ENCODE results near the gene NPC1L1.
"Not testable (repeated sequence)": the region's sequence is repeated elsewhere in the genome, so short reads cannot be mapped to it uniquely, and the experiment has no call there.

NPC1L1 gene

GRCh38 chr7:44511236-44511635 lies 29.9 kb downstream of the NPC1L1 start:
- no peak for TF ChIP-seq EZH2 (IDR thresholded peaks at IDR 0.05)
- TF ChIP-seq POLR2AphosphoS5 (IDR thresholded peaks at IDR 0.05; ENCODE audit: borderline replicate concordance, low read depth, low read length), result no peak
- TF ChIP-seq FOXP2 (optimal IDR thresholded peaks at IDR 0.05; ENCODE audit: control extremely low read depth, extremely low read length, insufficient read depth), result no peak
- no peak overlapping the region for H3K27ac ChIP-seq
- no peak for DNase-seq (ENCODE audit: low read depth, low spot score)
- H3K4me3 ChIP-seq, result no peak overlapping the region
- H3K9me3 ChIP-seq (ENCODE audit: low read depth, low read length), result no peaks in the 10 kb centered on the region
- H3K36me3 ChIP-seq (ENCODE audit: insufficient read depth, low read length), result no peaks in the 10 kb centered on the region
- H3K9ac ChIP-seq (ENCODE audit: insufficient read length), result no peak overlapping the region

DNA sequence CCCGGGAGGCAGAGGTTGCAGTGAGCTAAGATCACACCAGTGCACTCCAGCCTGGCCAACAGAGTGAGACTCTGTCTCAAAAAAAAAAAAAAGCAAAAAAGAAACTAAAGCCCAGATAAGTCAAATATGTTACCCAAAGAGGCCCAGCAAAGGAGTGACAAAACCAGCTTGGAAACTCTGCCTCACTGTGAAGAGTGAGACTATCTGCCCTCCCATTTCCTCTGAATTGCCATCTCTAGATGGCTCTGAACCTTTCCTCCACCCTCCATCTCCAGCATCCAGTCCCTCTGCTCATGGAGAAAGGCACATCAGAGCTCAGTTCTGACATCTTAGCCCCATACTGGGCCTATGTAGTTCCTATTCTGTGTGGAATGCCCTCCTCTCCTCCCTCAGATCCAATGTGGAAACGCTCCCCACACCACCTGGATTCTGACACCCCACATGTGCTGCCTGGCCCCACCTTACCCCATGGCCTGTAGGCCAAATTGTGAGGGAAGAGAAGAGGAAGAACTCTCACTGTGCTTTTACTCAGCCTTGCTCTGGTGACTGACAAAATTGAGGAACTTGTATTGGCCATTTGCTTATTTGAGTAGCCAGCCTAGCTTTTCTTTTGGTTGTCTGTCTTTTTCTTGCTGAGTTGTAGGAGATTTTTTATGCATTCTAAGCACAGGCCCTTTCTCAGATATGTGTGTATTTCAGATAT lies 32.7 kb downstream of the NPC1L1 start:
- no peak overlapping the region for H3K9ac ChIP-seq (ENCODE audit: insufficient read length)
- no peaks in the 10 kb centered on the region for H3K36me3 ChIP-seq (ENCODE audit: insufficient read depth, low read length)
- DNase-seq (ENCODE audit: low read depth, low spot score), result no peak
- no peaks in the 10 kb centered on the region for H3K9me3 ChIP-seq (ENCODE audit: low read depth, low read length)
- no peak overlapping the region for H3K4me3 ChIP-seq
- no peak for TF ChIP-seq POLR2AphosphoS5 (IDR thresholded peaks at IDR 0.05; ENCODE audit: borderline replicate concordance, low read depth, low read length)
- no peak overlapping the region for H3K27ac ChIP-seq

- not testable (repeated sequence) for DNase-seq (ENCODE audit: low read depth, low spot score); H3K9me3 ChIP-seq (ENCODE audit: low read depth, low read length); H3K36me3 ChIP-seq (ENCODE audit: insufficient read depth, low read length); H3K9ac ChIP-seq (ENCODE audit: insufficient read length); H3K27ac ChIP-seq; H3K4me3 ChIP-seq
Measured at GRCh38 chr7:44506592-44507288, 34.4 kb downstream of the NPC1L1 start.

GRCh38 chr7:44505595-44505994 lies 35.5 kb downstream of the NPC1L1 start:
- TF ChIP-seq FOXP2 (optimal IDR thresholded peaks at IDR 0.05; ENCODE audit: control extremely low read depth, extremely low read length, insufficient read depth), result no peak
- TF ChIP-seq EZH2 (IDR thresholded peaks at IDR 0.05), result no peak
- TF ChIP-seq POLR2AphosphoS5 (IDR thresholded peaks at IDR 0.05; ENCODE audit: borderline replicate concordance, low read depth, low read length), result no peak
- DNase-seq (ENCODE audit: low read depth, low spot score), result no peak

DNA sequence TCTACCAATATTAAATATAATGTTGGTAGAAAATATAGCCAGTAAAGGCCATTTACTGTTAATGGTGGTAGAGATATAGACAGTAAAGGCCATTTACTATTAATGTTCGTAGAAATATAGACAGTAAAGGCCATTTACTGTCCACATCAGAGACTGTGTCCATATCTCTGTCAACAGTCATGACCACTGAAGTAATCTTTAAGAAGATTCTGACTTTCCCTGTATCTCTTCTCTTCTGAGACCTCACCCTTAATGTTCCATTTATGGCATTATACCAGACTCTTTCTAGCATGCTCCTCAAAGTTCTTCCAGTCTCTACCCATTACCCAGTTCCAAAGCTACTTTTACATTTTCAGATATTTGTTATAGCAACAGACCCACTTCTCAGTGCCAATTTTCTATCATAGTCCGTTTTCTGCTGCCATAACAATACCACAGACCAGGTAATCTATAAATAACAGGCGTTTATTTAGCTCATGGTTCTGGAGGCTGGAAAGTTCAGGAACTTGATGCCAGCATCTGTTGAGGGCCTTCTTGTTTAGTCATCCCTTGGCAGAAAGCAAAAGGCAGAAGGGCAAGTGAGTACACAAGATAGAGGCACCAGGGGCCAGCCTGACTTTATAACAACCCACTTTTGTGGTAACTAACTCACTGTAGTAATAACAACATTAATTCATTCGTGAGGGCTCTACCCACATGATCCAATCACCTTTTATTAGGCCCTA lies 42.7 kb downstream of the NPC1L1 start:
- no peak overlapping the region for H3K27ac ChIP-seq
- H3K9me3 ChIP-seq (ENCODE audit: low read depth, low read length), result no peaks in the 10 kb centered on the region
- no peak for DNase-seq (ENCODE audit: low read depth, low spot score)
- no peaks in the 10 kb centered on the region for H3K36me3 ChIP-seq (ENCODE audit: insufficient read depth, low read length)
- TF ChIP-seq FOXP2 (optimal IDR thresholded peaks at IDR 0.05; ENCODE audit: control extremely low read depth, extremely low read length, insufficient read depth) (no peak), EZH2 (IDR thresholded peaks at IDR 0.05) (no peak), POLR2AphosphoS5 (IDR thresholded peaks at IDR 0.05; ENCODE audit: borderline replicate concordance, low read depth, low read length) (no peak)
- H3K9ac ChIP-seq (ENCODE audit: insufficient read length), result no peak overlapping the region
- H3K4me3 ChIP-seq, result no peak overlapping the region

More at GRCh38 chr7:44505595-44505994, 35.5 kb downstream of the NPC1L1 start:
- Histone ChIP-seq H3K27ac (no peak overlapping the region), H3K4me3 (no peak overlapping the region), H3K9me3 (ENCODE audit: low read depth, low read length) (no peaks in the 10 kb centered on the region), H3K9ac (ENCODE audit: insufficient read length) (no peak overlapping the region), H3K36me3 (ENCODE audit: insufficient read depth, low read length) (no peaks in the 10 kb centered on the region)

DNA sequence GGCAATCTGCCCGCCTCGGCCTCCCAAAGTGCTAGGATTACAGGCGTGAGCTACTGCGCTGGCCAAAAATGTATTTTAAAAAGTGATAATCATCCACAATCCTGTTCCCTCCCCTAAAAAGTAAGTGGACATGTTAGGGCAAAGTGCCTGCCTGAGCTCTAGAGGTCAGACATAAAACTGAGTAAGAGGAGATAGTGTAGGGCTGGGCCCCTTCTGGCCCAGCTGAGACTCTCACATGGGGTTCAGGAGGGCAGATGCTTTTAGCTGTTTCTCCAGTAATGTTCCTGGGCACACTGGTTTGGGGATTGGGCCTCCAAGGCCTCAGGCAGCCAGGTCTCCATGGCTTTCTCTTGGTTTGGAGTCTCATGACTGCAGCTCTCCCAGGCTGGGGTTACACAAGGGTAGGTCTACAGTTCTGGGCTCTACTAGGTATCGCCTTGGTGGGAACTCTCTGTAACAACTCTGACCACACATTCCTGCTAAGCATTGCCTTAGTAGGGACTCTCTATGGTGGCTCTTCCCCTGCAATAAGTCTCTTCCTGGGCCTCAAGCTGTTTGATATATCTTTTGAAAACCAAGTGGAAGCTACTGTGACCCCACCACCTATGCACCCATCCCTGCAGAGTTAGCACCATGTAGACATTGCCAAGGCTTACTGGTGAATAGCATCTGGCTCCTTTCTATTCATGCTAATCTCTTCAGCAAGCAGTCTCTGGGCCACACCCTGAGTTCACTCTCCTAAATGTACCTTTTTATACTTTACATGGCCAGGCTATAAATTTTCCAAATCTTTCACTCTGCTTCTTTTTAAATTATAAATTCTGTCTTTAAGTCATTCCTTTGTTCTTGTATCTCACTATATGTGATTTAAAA lies 43.7 kb downstream of the NPC1L1 start:
- DNase-seq (ENCODE audit: low read depth, low spot score), result no peak
- H3K36me3 ChIP-seq (ENCODE audit: insufficient read depth, low read length), result no peaks in the 10 kb centered on the region
- no peak overlapping the region for H3K9ac ChIP-seq (ENCODE audit: insufficient read length)
- H3K27ac ChIP-seq, result no peak overlapping the region
- TF ChIP-seq EZH2 (IDR thresholded peaks at IDR 0.05) (no peak), FOXP2 (optimal IDR thresholded peaks at IDR 0.05; ENCODE audit: control extremely low read depth, extremely low read length, insufficient read depth) (no peak)
- H3K4me3 ChIP-seq, result no peak overlapping the region
- H3K9me3 ChIP-seq (ENCODE audit: low read depth, low read length), result no peaks in the 10 kb centered on the region

DNA sequence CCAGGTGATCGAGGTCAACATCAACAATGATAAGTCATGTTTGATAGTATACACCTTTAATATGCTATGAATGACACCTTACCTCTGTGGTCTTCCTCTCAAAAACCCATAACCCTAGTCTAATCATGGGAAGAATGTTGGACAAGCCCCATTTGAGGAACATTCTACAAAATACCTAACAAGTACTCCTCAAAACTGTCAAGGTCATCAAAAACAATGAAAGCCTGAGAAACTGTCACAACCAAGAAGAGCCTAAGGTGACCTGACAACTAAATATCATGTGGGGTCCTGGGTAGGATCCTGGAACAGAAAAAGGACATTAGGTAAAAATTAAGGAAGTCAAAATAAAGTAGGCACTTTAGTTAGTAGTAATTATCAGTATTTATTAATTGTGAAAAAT lies 44.7 kb downstream of the NPC1L1 start:
- no peaks in the 10 kb centered on the region for H3K9me3 ChIP-seq (ENCODE audit: low read depth, low read length)
- TF ChIP-seq FOXP2 (optimal IDR thresholded peaks at IDR 0.05; ENCODE audit: control extremely low read depth, extremely low read length, insufficient read depth) (no peak), EZH2 (IDR thresholded peaks at IDR 0.05) (no peak), POLR2AphosphoS5 (IDR thresholded peaks at IDR 0.05; ENCODE audit: borderline replicate concordance, low read depth, low read length) (no peak)
- H3K4me3 ChIP-seq, result no peak overlapping the region
- H3K9ac ChIP-seq (ENCODE audit: insufficient read length), result no peak overlapping the region
- no peak for DNase-seq (ENCODE audit: low read depth, low spot score)
- no peaks in the 10 kb centered on the region for H3K36me3 ChIP-seq (ENCODE audit: insufficient read depth, low read length)
- H3K27ac ChIP-seq, result no peak overlapping the region

GRCh38 chr7:44494960-44495359 lies 46.2 kb downstream of the NPC1L1 start:
- Histone ChIP-seq H3K9ac (ENCODE audit: insufficient read length) (no peak overlapping the region), H3K4me3 (no peak overlapping the region), H3K9me3 (ENCODE audit: low read depth, low read length) (no peaks in the 10 kb centered on the region), H3K27ac (no peak overlapping the region), H3K36me3 (ENCODE audit: insufficient read depth, low read length) (no peaks in the 10 kb centered on the region)
- TF ChIP-seq FOXP2 (optimal IDR thresholded peaks at IDR 0.05; ENCODE audit: control extremely low read depth, extremely low read length, insufficient read depth) (no peak), POLR2AphosphoS5 (IDR thresholded peaks at IDR 0.05; ENCODE audit: borderline replicate concordance, low read depth, low read length) (no peak), EZH2 (IDR thresholded peaks at IDR 0.05) (no peak)
- DNase-seq (ENCODE audit: low read depth, low spot score), result no peak

All from SK-N-MC (cell line).